GM19238 (cell line): ENCODE measurements around the gene MTRF1L.
"Not testable (repeated sequence)": the region's sequence is repeated elsewhere in the genome, so short reads cannot be mapped to it uniquely, and the experiment has no call there.

Experiments
- DNase-seq: peaks from one replicate; pipeline ENCODE4 v3.0.0; 2011; ENCODE audit warnings: low spot score; ENCODE audit not compliant: insufficient read length

The MTRF1L gene

GRCh38 chr6:153003366-153003690, 819 bp upstream of the MTRF1L start:
- DNase-seq: no peak

- no peak for DNase-seq
Observed at GRCh38 chr6:153001767-153002612, 519 bp downstream of the MTRF1L start.

GRCh38 chr6:153000790-153001189, 1.7 kb downstream of the MTRF1L start:
- DNase-seq: not testable (repeated sequence)

GRCh38 chr6:153000243-153000642, 2.3 kb downstream of the MTRF1L start:
- DNase-seq: no peak

DNA sequence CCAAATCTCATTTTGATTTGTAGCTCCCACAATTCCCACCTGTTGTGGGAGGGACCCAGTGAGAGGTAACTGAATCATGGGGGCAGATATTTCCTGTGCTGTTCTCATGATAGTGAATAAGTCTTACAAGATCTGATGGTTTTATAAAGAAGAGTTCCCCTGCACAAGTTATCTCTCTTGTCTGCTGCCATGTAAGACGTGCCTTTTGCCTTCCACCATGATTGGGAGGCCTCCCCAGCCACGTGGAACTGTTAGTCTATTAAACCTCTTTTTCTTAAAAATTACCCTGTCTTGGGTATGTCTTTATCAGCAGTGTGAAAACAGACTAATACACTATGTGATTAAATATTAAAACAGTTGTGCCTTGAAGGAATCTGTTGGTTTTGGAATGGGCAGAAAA, 3.0 kb downstream of the MTRF1L start:
- DNase-seq: not testable (repeated sequence)

DNA sequence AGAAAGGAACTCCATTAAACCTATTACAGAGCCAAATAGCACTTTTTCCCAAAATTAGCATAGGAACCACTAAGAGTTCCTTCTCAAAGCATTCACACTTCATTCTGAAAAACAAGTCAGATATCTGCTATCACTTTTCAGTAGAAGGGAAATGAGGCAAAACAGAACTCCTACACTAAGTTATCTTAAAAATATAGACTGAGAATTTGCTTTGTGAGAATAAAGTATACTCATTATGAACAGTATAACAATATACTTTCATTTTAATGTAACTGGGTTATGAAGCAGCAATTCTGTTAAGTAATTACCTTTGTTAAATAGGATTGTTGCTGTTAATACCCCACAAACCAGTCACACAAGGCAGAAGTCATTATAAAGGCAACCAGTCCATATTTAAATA, 8.7 kb downstream of the MTRF1L start:
- DNase-seq: no peak

- DNase-seq: no peak
Observed at GRCh38 chr6:152993431-152993830, 9.1 kb downstream of the MTRF1L start.

GRCh38 chr6:152986978-152987377, 15.5 kb downstream of the MTRF1L start:
- DNase-seq: no peak

GRCh38 chr6:152985300-152985699, 17.2 kb downstream of the MTRF1L start:
- DNase-seq: not testable (repeated sequence)

- DNase-seq: no peak
Observed at GRCh38 chr6:152984513-152984872, 18.0 kb downstream of the MTRF1L start.

DNA sequence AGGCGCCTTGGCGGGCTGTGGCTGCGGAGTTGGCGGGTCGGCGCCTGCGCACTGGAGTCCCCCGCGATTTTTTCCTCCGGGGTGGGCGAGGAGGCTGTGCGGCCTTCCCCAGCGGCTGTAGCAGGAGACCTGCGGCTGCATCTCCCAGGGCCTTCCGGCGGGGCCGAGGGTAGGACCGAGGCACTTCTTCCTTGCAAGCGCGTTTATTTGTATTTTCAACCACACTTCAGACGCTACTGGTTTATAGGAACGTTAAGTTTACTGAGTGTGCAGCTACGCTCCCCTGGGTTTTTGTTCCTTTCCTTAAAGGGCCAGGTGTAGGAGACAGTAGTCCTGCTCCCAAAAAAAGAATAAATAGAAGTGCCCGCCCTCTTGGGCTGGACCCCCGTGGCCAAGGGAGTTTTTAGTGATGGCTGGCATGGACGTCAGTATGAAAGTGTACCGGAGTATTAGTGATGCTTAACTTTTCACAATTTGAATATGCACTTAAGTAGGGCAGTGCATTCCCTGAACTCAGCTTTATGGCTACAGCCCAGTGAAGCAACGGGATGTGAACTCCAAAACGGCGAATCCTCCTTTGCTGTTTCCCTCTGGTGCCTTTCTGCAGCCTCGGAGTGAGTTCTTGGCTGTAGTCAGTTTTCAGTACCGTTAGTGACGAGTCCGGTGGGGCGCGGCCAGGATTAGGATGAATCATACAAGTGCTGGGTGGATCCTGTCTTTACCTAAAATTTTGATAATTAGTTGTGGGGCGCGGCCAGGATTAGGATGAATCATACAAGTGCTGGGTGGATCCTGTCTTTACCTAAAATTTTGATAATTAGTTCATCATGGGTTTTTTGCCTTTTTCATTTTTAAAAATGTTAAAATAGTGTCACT, 18.6 kb downstream of the MTRF1L start:
- no peak for DNase-seq

DNA sequence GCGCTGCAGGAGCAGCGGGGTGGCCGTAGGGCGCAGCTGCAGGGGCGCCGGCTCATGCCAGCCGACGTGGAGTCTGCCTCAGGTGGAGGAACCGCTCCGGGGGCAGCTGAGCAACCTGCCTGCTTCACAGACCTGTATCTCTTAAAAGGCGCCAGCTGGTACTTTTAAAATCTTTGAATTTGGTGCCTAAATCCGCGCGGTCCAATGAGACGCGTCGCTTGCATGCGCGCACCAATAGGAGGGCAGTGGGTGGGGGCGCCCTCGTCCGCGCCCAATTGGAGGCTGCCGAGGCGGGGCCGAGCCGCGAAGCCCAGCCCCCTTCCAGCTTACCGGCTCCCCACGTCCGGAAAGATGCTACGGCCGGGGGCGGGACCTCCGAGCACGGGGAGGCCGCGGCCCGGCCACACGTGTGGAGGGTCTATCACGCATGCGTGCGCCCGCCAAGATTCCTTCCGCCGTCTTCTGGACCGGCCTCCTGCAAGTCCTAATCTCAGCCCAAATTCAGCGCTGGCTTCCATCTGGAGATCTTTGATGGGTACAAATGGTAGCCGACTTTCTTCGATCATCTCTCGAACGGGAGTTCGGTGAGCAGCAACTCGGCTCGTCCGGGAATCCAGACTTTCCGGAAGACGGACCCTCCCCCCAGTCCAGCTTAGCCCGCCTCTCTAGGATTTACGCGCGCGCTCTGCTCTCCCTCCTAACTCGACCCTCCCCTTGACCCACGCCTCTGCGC, 19.4 kb downstream of the MTRF1L start, which contains the start of gene FBXO5:
TSS of gene FBXO5 (minus strand) at position 138 of the 733 bp plus-strand sequence. CDS start at position 56, 82 bp downstream.
- DNase-seq: peak; percentile 75

DNA sequence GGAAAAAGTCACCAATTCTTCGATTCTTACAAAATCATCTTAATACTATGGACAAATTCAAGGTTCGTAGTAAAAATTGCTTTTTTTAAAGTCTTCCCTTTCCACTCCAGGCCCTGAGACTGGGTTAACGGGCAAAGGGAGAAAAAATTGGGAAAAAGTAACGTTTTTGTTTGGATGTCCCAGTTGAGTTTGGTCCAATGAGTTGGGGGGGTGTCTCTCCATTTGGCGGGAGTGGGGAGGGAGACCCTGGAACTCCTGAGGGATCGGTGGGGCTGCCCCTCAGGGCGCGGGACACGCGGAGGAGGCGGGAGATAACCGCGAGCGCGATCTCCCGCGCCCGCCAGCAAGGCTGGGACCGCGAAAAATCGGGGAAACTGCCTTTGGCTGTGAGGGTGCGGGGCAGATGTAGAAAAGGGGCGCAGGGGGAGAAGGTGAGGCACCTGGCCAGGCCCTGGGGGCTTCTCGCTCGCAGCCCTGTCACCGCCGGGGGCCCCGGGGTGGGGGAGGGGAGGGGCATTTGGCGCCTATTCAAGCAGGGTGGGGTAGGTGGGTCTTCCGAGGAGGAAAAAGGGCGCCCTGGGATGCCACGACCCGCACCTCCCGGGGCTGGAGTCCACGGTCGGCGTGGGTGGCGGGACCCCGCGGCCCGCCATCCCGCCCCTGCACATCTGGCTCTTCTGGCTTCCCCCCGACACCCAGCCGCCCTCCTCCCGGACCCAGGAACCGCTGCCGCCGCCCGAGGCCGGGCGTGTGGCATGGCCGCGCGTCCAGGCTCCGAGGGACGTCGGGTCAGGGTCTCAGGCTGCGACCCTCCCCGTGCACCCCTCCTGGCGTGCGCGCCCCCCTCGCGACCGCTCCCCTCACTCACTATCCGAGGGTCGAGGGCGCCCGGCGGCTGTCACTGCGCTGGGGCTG, 20.3 kb downstream of the MTRF1L start:
- DNase-seq: no peak

- DNase-seq: no peak
Observed at GRCh38 chr6:152981219-152981618, 21.3 kb downstream of the MTRF1L start.

GRCh38 chr6:152980656-152981055, 21.9 kb downstream of the MTRF1L start:
- DNase-seq: no peak

GRCh38 chr6:152979116-152979515, 23.4 kb downstream of the MTRF1L start:
- no peak for DNase-seq

DNA sequence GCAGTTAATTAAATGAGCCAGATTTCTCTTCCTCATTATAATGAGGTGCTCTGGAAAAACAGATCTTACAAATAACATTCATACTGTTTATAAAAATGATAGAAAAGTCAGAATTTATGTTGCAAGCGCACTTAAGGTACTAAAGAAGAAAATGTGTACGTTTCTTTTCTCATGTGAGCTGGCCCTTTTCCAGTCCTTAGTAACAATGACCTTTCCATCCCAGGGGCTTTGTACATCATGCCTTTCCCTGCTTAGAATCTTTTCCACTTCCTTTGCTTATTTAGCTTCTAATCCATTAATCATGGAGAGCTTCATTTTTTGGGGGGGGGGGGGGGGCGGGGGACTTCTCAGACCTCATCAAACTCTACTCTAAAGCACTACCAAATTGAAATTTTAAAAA, 24.5 kb downstream of the MTRF1L start:
- DNase-seq: no peak

DNA sequence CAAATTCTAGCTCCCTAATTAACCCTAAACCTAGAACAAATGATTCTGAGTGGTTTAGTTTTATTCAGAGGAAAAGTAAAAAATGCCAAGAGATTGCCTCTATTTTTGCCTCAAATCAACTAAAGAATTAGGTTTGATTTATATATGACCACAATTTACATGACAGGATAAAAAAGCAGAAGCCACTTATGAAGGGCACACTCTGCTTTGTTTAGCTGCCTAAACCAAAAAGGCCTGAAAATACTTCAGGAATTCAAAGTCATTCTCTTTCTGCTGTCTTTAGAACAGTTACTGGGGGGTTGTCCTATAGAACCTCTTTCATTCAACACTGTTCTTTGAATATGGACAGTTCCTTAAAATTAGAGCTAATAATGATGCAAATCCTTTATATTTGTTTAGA, 25.0 kb downstream of the MTRF1L start:
- no peak for DNase-seq

DNA sequence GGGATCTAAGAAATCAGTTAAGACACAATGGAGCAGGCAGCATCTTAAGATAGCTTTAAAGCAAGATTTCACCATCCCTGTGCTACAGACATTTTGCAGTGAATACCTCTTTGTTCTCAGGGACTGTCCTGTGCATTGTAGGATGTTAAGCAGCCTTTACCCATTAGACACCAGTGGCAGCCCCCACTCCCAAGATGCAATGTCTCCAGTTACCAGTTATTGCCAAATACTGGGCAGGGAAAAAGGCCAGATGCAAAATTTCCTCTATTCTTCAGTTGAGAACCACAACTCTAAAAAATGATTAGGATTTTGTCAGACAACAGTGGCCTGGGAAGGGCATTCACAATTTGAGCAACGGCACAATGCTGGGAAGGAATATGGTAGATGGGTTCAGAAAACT, 25.8 kb downstream of the MTRF1L start:
- DNase-seq: no peak

DNA sequence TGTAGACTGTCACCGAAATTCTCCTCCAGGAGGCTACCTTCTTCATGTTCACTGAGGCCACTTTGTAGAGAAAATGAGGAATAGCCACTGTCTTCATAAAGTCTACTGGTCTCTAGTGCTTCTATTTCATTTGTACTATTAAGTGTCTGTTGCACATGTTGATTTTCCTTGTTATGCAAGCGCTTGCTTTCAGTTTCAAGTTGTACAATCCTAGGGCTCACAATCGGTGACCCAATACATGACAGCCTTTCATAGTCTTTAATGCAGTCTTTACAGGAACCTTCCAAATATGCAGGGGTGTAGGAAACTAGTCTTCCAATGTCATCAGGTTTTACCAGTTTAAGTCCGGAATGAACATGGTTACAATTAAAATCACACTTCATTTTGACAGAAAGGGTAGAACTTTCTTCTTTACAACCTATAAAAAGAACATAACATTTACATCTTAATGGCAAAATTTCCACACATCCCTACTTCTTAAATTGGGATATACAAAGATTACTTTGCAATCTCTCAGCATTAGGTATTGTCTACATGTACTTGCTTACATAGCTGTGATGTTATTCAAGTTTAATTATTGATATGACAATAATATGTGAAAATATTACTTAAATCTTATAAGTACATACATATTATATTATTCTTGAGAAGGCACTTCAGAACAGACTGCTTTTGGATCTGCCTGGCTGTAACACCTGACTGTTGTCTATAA, 27.1 kb downstream of the MTRF1L start:
- no peak for DNase-seq
